HG02870 (cell line): ENCODE results near the gene PCMTD2.

Experiments
- ATAC-seq: cut with Tn5 transposase; IDR thresholded peaks from one replicate; pipeline ENCODE4 v1.9.1; 2021; ENCODE audit warnings: mild to moderate bottlenecking, moderate library complexity; ENCODE audit not compliant: unreplicated experiment

PCMTD2 gene

DNA sequence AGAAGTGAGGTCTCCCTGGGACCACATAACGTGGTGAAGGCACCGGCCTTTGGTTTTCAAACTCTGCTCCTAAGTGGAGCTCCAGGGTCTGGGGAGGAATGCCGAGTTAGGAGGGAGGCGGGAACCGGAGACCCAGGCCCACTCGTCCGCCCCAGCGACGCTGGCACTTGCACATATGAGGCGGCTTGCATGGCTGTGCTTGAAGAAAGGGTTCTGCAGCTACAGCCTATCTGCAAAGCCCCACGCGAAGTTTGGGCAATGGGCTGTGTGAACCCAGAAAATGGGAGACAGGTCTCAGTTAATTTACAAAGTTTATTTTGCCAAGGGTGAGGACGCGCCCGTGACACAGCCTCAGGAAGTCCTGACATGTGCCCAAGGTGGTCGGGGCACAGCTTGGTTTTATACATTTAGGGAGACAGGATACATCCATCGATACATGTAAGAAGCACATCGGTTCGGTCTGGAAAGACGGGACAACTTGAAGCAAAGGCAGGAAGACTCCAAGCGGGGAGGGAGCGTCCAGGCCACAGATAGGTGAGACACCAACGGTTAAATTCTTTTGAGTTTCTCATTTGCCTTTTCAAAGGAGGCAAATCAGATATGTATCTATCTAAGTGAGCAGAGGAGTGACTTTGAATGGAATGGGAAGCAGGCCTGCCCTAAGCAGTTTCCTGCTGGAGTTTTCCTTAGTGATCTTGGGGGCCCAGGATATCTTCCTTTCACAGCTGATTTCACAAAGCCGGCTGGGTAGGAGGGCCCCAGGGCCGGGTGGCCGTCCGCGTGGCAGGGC, 782 bp upstream of the PCMTD2 start:
- no peak for ATAC-seq

DNA sequence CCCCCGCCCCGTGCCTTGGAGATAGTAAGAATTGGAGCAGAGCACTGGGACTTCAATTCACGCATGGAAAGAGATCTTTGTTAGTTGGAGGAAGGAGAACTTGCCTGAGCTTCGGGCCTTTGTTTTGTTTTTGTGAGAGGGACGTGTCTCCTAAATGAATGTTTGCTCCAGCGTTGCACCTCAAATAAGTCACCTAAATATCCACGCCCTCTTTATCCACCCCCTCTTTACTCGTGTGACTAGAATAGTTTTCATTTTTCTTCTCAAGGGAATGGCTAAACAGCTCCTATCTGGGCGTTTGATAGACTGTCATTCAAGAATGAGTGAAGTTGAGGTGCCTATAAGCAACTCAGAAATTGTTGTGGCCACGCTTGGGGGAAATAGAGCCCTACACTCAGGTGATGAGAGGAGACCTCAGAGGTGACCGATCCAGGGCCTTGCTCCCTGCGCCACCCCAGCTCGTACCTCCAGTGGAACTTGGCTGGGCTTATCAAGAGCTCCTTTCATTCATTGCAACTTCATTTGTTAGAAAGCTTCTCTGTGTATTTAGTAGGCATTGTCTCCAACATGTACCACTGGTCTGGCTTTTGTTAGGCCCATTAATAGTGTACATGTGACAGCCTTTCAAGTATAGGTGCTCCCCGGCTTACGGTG, 861 bp downstream of the PCMTD2 start:
- ATAC-seq = no peak

- no peak for ATAC-seq
Observed at GRCh38 chr20:64257107-64257757, 1.7 kb downstream of the PCMTD2 start.

DNA sequence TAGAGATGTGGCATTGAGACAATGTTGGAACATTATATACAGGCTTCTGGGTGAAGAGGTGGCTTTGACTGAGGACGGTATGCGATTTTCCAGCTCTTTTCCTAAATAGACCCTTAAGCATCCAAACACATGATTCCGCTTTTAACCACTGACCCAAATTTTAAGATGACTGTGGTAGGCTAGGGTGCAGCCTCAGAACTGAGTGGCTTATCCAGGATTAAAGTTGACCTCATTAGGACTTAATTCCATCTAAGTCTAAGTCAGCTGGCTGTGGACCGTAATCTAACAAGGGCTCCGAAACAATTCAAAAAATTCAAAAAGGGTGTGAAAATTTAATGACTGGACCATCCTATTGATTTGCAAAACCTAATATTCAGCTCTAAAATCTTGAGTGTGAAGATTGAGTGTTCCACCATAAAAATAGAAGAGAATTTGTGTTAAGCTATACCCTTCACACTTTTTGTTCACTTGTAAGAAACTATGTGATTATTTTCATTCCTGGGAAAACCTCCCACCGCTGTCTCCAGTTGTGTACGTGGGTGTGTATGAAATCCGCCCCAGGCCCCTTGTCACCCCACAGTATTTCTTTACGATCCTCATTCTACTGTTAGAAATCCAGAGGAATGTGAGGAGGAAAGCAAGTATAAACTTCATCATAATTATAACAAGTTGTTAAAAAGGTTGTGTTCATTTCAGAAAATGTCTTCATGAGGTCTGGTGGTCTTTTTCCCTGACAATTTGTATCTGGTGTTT, 2.7 kb downstream of the PCMTD2 start:
- no peak for ATAC-seq

- ATAC-seq = no peak
Observed at GRCh38 chr20:64260239-64260638, 4.7 kb downstream of the PCMTD2 start.

- no peak for ATAC-seq
Observed at GRCh38 chr20:64261138-64261537, 5.6 kb downstream of the PCMTD2 start.

DNA sequence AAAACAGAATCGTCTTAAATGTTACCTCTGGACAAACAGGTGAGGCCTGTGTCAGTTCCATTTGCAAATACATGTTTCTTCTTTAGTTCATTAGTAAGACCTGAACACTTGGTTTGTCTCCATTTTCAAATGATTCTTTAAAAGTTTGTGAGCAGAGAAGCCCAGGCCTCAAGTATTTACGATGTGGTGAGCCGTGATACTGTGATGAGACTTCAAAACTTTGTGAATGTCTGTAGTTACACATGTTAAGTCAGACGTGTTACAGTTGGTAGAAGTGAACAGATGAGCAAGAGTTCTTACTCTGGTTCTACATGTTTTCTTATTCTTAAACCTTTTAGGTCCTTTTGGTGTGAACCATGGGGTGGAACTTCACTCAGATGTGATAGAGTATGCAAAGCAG, 8.5 kb downstream of the PCMTD2 start:
- ATAC-seq = no peak

DNA sequence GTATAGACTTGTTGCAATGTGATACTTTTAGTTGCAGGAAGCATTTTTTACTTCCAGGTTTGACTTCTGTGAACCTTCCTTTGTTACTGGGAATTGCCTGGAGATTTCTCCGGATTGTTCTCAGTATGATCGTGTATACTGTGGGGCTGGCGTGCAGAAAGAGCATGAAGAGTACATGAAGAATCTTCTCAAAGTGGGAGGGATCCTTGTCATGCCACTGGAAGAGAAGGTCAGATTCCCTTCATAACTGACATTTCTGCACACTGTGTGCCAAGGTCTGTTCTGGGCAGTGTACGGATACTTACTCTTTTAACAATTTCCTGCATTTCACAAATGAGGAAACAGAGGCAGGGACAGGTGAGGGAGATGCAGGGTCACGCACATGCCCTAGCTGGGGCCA, 9.7 kb downstream of the PCMTD2 start:
- ATAC-seq = no peak

DNA sequence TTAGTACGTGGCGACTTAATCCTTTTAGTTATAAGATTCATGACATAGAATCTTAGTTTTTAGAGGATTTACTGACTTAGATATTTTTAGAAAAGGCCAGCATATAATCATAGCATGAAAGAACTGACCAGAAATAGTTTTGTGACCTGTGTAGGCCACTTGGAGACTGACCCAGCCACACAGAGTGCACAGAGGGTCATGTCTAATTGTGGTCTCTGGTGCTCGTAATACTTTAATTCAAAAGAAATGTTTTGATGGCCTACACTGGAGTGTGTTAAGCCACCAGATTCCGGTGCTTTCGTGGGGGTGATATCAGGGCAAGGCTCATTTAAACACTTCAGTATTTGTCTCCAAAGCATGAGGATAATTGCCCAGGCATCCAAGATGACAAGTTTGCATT, 11.4 kb downstream of the PCMTD2 start:
- ATAC-seq = no peak

DNA sequence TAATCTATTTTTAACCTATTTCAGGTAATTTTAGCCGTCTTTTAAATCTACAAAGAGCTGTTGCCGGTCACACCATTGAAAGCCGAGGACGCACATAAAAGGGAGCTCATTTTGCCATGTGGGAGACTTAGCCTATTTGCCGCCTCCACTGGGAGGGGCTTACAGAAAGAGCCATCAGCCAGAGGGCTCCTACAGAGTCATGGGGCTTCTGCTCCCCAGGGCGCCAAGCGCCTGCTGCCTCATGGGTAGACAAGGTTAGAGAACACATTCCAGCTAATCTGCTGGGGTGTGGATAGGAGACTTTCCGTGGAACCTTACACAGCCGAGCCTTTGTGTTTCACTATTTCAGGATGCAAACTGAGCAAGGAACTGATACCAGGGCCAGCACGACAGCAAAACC, 12.6 kb downstream of the PCMTD2 start:
- ATAC-seq = no peak

DNA sequence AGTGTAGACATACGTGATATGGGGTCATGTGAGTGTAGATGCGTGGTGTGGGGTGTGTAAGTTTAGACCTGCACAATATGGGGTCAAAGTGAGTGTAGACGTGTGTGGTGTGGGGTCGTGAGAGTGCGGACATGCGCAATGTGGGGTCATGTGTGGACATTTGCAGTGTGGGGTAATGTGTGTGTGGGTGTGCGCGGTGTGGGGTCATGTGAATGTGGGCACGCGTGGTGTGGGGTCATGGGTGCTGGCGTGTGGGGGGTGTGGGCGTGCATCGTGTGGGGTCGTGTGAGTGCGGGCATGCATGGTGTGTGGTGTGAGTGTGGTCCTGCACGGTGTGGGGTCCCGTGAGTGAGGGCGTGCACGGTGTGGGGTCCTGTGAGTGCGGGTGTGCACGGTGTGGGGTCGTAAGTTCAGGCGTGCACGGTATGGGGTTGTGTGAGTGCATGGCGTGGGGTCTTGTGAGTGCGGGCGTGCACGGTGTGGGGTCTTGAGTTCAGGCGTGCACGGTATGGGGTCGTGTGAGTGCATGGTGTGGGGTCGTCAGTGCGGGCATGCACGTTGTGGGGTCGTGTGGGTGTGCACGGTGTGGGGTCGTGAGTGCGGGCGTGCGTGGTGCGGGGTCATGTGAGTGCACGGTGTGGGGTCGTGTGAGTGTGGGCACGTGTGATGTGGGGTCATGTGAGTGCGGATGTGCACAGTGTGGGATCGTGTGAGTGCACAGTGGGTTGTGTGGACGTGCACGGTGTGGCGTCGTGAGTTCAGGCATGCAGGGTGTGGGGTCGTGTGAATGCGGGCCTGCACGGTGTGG, 14.3 kb downstream of the PCMTD2 start:
- ATAC-seq = no peak

DNA sequence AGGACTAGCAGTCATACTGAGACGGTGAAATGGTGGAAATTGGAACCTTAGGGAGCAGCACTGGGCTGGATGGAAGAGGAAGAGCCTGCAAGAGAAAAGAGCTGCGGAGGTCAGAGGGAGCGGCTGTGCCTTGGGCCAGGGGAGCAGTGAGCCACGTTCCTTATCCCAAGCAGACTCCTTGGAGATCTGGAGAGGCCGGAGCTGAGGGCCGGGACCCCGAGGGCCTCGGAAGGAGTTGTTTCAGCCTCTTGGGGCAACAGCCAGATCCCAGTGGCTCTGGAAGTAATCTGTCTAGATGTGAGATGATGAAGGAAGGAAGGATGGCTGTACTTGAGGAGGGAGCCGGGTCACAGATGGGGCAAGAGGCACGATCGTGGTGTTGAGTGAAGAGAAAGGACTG, 16.1 kb downstream of the PCMTD2 start:
- no peak for ATAC-seq

DNA sequence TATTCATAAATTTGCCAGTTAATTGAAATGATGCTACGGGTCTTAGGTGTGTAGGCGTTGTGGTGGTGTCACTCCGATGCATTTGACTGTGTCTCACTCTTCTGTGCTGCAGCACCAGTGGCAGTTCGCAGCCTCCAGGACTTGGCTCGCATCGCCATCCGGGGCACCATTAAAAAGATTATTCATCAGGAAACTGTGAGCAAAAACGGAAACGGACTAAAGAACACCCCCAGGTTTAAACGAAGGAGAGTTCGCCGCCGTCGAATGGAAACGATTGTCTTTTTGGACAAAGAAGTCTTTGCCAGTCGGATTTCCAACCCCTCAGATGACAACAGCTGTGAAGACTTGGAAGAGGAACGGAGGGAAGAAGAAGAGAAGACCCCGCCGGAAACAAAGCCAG, 17.6 kb downstream of the PCMTD2 start:
- ATAC-seq = no peak

GRCh38 chr20:64276817-64277216, 21.3 kb downstream of the PCMTD2 start:
- no peak for ATAC-seq

- no peak for ATAC-seq
Observed at GRCh38 chr20:64277571-64278316, 22.2 kb downstream of the PCMTD2 start.

DNA sequence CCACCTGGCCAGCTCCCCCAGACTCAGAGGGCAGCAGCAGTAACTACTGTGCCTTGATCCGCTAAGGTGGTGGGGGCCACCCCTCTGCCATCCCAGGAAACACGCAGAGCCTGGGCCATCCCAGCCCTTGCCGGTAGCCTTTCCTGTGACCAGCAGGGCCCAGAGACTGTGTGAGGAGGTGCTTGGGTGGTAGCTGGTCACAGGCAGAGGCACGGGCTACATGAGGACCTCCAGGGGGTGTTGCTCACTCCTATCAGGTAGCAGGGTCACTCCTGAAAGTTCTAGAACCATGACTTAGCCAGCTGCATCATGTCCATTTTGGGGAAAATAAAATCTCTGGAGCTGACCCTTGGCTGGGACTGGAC, 22.8 kb downstream of the PCMTD2 start:
- no peak for ATAC-seq

DNA sequence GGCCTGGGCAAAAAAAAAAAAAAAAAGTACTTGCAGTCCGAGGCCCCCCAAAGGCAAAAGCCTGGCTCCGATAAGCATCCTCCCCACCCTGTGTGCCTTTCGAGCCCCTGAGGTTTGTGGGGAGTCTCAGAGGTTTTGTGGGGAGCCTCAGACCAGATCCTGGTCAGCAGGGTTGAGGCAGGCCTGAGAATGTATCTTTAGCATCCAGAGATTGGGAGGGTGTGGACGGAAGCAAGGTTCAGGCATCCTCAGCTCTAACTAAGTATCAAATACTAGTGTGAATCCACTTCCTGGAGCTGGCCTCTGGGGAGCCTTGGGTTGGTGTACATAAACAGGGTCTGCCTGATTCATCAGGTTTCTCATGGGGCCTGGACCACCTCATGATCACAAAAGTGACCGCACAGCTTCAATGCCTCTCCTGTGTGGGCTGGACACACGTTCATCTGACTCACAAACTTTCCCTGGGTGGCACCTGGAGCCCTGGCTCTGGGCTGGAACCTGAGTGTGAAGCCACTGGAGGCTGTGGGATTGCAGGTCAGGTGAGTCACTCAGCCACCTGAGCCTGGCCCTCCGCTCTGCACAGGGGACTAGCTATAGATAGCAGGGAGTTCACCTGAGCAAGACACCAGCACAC, 24.4 kb downstream of the PCMTD2 start:
- ATAC-seq = no peak

- no peak for ATAC-seq
Observed at GRCh38 chr20:64280460-64280843, 24.9 kb downstream of the PCMTD2 start.

- no peak for ATAC-seq
Observed at GRCh38 chr20:64283646-64284045, 28.1 kb downstream of the PCMTD2 start.
